NB4 (cell line): ENCODE results near the gene EPHA5.

Experiments used
- MYC ChIP-seq: IDR thresholded peaks from 2 replicates; pipeline ENCODE4 v1.6.1; 2011; ENCODE audit warnings: low read depth, low read length
- POLR2A ChIP-seq: IDR thresholded peaks from 2 replicates; pipeline ENCODE4 v1.6.1; 2011; ENCODE audit warnings: mild to moderate bottlenecking; ENCODE audit not compliant: insufficient read length; ENCODE audit errors: extremely low read depth
- TF ChIP-seq, protein P1 (sequence below): IDR thresholded peaks from one replicate; pipeline ENCODE4 v1.5.1; 2012; ENCODE audit warnings: low read depth, low read length
- TF ChIP-seq, protein P2 (sequence below): IDR thresholded peaks from 2 replicates; pipeline ENCODE4 v1.6.1; 2011; ENCODE audit warnings: low read depth, low read length

GRCh38 chr4:65337371-65337770 is 332.9 kb downstream of the EPHA5 start:
- TF ChIP-seq, protein P1, sequence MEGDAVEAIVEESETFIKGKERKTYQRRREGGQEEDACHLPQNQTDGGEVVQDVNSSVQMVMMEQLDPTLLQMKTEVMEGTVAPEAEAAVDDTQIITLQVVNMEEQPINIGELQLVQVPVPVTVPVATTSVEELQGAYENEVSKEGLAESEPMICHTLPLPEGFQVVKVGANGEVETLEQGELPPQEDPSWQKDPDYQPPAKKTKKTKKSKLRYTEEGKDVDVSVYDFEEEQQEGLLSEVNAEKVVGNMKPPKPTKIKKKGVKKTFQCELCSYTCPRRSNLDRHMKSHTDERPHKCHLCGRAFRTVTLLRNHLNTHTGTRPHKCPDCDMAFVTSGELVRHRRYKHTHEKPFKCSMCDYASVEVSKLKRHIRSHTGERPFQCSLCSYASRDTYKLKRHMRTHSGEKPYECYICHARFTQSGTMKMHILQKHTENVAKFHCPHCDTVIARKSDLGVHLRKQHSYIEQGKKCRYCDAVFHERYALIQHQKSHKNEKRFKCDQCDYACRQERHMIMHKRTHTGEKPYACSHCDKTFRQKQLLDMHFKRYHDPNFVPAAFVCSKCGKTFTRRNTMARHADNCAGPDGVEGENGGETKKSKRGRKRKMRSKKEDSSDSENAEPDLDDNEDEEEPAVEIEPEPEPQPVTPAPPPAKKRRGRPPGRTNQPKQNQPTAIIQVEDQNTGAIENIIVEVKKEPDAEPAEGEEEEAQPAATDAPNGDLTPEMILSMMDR: no peak
- TF ChIP-seq POLR2A (no peak), MYC (no peak)
- TF ChIP-seq, protein P2, sequence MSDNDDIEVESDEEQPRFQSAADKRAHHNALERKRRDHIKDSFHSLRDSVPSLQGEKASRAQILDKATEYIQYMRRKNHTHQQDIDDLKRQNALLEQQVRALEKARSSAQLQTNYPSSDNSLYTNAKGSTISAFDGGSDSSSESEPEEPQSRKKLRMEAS: no peak
